OCI-LY1 (cell line): Measurements from ENCODE around the gene ARIH2.
"Not testable (repeated sequence)": the region's sequence is repeated elsewhere in the genome, so short reads cannot be mapped to it uniquely, and the experiment has no call there.

ENCODE experiments used
- H2AFZ ChIP-seq: fragments of 200-600 bp; sonication (generic), shearing (Covaris generic); 2 replicates; pipeline ENCODE4 v1.6.0; 2014; ENCODE audit warnings: antibody characterized with exemption, mild to moderate bottlenecking, low read length
- H3F3A ChIP-seq: fragments of 200-600 bp; sonication (generic), shearing (Covaris generic); 2 replicates; pipeline ENCODE4 v1.6.0; 2014; ENCODE audit warnings: mild to moderate bottlenecking, antibody characterized with exemption, low read length, moderate library complexity; ENCODE audit not compliant: insufficient read depth
- H3K27ac ChIP-seq: fragments of 200-600 bp; sonication (generic); 2 replicates; pipeline ENCODE4 v1.5.1; 2014; ENCODE audit warnings: low read length, mixed run types, mild to moderate bottlenecking, low read depth; ENCODE audit not compliant: poor library complexity, severe bottlenecking
- H3K27me3 ChIP-seq: fragments of 200-600 bp; sonication (generic); 2 replicates; pipeline ENCODE4 v1.6.0; 2014; ENCODE audit warnings: antibody characterized with exemption, mild to moderate bottlenecking, low read length, moderate library complexity; ENCODE audit not compliant: insufficient read depth
- H3K36me3 ChIP-seq: fragments of 200-600 bp; sonication (generic); 2 replicates; pipeline ENCODE4 v1.6.1; 2014; ENCODE audit warnings: mild to moderate bottlenecking, antibody characterized with exemption, low read length, moderate library complexity, mixed read lengths; ENCODE audit not compliant: insufficient read depth
- H3K4me1 ChIP-seq: fragments of 200-600 bp; sonication (generic); 2 replicates; pipeline ENCODE4 v1.5.1; 2014; ENCODE audit warnings: mild to moderate bottlenecking, low read length, moderate library complexity; ENCODE audit not compliant: insufficient read depth, severe bottlenecking
- H3K4me2 ChIP-seq: fragments of 200-600 bp; sonication (generic), shearing (Covaris generic); 2 replicates; pipeline ENCODE4 v1.6.1; 2014; ENCODE audit warnings: low read length
- H3K4me3 ChIP-seq: fragments of 200-600 bp; sonication (generic); 2 replicates; pipeline ENCODE4 v1.5.1; 2014; ENCODE audit warnings: low read length, low read depth, mild to moderate bottlenecking, mixed read lengths; ENCODE audit not compliant: poor library complexity, severe bottlenecking
- H3K79me2 ChIP-seq: fragments of 200-600 bp; shearing (Covaris generic); 2 replicates; pipeline ENCODE4 v1.6.1; 2016; ENCODE audit warnings: mixed run types, low read length, mixed read lengths; ENCODE audit not compliant: insufficient read depth
- H3K9ac ChIP-seq: fragments of 200-600 bp; sonication (generic), shearing (Covaris generic); 2 replicates; pipeline ENCODE4 v1.6.1; 2014; ENCODE audit warnings: mild to moderate bottlenecking, low read length, mixed read lengths
- H3K9me2 ChIP-seq: fragments of 200-600 bp; sonication (generic), shearing (Covaris generic); 2 replicates; pipeline ENCODE4 v1.6.1; 2014; ENCODE audit warnings: low read depth, mild to moderate bottlenecking, low read length, mixed read lengths
- H3K9me3 ChIP-seq: fragments of 200-600 bp; shearing (Covaris generic); 2 replicates; pipeline ENCODE4 v1.6.1; 2014; ENCODE audit warnings: low read length, mixed read lengths
- H4K20me1 ChIP-seq: fragments of 200-600 bp; sonication (generic), shearing (Covaris generic); 2 replicates; pipeline ENCODE4 v1.6.0; 2016; ENCODE audit warnings: mild to moderate bottlenecking, low read length; ENCODE audit not compliant: insufficient read depth
- CTCF ChIP-seq: fragments of 200-600 bp; sonication (generic), shearing (Covaris generic); IDR thresholded peaks from 2 replicates; pipeline ENCODE4 v1.5.1; 2017; ENCODE audit warnings: mild to moderate bottlenecking, antibody characterized with exemption, low read length, moderate library complexity, mixed read lengths
- EZH2 ChIP-seq: fragments of 200-600 bp; sonication (generic), shearing (Covaris generic); IDR thresholded peaks from 2 replicates; pipeline ENCODE4 v1.8.0; 2017; ENCODE audit warnings: borderline replicate concordance, mixed run types, mild to moderate bottlenecking, antibody characterized with exemption, low read length, moderate library complexity, mixed read lengths

The ARIH2 gene

GRCh38 chr3:48899273-48899672, 19.4 kb upstream of the ARIH2 start:
- H2AFZ ChIP-seq = peak overlapping the region; percentile 23; the same call in 1 of the 2 replicates
- H3K36me3 ChIP-seq = no peaks in the 10 kb centered on the region
- no peaks in the 10 kb centered on the region for H3K9me3 ChIP-seq
- H4K20me1 ChIP-seq = no peaks in the 10 kb centered on the region
- peak overlapping the region; percentile 19 for H3K4me2 ChIP-seq
- peaks cover 36% of the 10 kb centered on the region for H3K4me1 ChIP-seq
- peak overlapping the region; percentile 29; the same call in 1 of the 2 replicates for H3K9ac ChIP-seq
- H3F3A ChIP-seq = peaks cover 6% of the 10 kb centered on the region
- H3K27ac ChIP-seq = peak overlapping the region; percentile 88
- H3K79me2 ChIP-seq = no peaks in the 10 kb centered on the region
- H3K27me3 ChIP-seq = no peaks in the 10 kb centered on the region
- H3K4me3 ChIP-seq = peak overlapping the region; percentile 79
- no peaks in the 10 kb centered on the region for H3K9me2 ChIP-seq
- TF ChIP-seq CTCF (no peak), EZH2 (no peak)

DNA sequence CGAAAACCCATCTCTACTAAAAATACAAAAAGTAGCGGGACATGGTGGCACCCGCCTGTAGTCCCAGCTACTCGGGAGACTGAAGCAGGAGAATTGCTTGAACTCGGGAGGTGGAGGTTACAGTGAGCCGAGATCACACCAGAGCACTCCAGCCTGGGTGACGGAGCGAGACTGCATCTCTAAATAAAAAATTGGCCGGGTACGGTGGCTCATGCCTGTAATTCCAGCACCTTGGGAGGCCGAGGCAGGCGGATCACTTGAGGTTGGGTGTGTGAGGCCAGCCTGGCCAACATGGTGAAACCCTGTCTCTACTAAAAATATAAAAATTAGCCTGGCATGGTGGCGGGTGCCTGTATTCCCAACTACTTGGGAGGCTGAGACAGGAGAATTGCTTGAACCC, 11.6 kb upstream of the ARIH2 start:
- peaks cover 14% of the 10 kb centered on the region for H3K4me1 ChIP-seq
- H3K4me2 ChIP-seq, H3K36me3 ChIP-seq, H3K9me2 ChIP-seq, H3K27ac ChIP-seq, H4K20me1 ChIP-seq, H2AFZ ChIP-seq, H3F3A ChIP-seq, H3K4me3 ChIP-seq, H3K9ac ChIP-seq, H3K79me2 ChIP-seq, H3K27me3 ChIP-seq, H3K9me3 ChIP-seq: not testable (repeated sequence)

DNA sequence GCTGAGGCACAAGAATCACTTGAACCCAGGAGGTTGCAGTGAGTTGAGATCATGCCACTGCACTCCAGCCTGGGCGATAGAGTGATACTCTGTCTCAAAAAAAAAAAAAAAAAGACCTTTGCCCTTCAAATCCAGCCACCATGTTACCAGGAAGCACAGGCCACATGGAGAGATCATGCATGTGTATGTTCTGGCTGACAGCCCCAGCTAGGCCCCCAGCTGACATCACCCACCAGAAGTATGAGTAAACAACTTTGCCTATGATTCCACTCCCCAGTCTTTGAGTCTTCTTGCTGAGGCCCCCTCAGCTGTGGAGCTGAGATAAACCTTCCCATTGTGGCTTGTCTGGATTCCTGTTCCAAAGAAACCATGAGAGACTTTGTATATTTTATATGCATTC, 3.3 kb upstream of the ARIH2 start:
- Histone ChIP-seq H3K27ac (no peak overlapping the region), H3K79me2 (peaks cover 11% of the 10 kb centered on the region), H3K9ac (no peak overlapping the region), H3K4me1 (peaks cover 7% of the 10 kb centered on the region), H4K20me1 (no peaks in the 10 kb centered on the region), H3K4me2 (no peak overlapping the region), H3K4me3 (no peak overlapping the region), H3F3A (no peaks in the 10 kb centered on the region), H3K36me3 (no peaks in the 10 kb centered on the region), H3K9me3 (no peaks in the 10 kb centered on the region), H3K27me3 (no peaks in the 10 kb centered on the region), H2AFZ (no peak overlapping the region), H3K9me2 (no peaks in the 10 kb centered on the region)
- TF ChIP-seq EZH2 (no peak), CTCF (no peak)

DNA sequence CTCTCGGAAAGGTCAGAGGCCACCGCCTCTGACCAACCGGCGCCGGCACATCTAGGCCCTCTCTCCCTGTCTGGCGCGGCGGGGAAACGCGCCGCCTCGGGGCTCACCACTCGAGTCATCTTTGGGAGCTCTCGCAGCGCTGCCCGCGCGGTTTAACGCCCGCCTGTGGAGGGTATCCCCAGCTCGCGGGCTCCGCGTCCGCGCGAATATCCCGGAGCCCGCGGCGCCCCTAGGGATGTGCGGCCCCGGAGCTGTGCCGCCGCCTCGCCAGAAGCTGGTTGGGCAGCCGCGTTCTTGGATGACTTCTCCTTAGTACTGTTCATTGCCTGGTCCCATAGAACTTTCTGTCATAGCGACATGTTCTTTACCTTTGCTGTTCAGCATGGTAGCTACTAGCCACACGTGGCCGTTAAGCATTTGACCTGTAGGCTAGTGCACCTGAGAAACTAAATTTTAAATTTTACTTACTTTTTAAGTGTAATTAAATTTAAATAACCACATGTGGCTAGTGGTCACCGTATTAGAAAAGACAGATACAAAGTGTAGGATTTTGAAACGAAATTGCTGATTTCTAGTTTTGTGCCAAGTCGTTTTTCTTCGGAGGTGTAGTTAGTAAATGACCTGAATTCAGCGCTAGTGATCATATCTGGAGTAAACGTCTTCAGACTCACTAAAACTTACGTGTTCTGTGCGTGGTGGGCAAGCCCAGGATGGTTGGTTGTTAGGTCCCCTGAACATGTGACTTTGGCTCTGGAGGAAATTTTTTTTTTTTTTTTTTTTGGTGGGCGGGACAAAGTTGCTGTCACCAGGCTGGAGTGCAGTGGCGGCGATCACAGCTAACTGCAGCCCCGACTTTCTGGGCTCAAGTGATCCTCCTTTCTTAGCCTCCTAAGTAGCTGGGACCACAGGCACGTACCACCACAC, 835 bp downstream of the ARIH2 start:
- H3K4me1 ChIP-seq = peaks cover 16% of the 10 kb centered on the region
- H2AFZ ChIP-seq = no peak overlapping the region
- peak overlapping the region; percentile 86 for H3K4me3 ChIP-seq
- H3K9me2 ChIP-seq = no peaks in the 10 kb centered on the region
- H4K20me1 ChIP-seq = no peaks in the 10 kb centered on the region
- no peak for TF ChIP-seq CTCF
- TF ChIP-seq EZH2 = no peak
- H3K27ac ChIP-seq = peak overlapping the region; percentile 94
- H3K9ac ChIP-seq = peak overlapping the region; percentile 76
- H3K36me3 ChIP-seq = peaks cover 28% of the 10 kb centered on the region
- H3K4me2 ChIP-seq = peak overlapping the region; percentile 84
- no peaks in the 10 kb centered on the region for H3K9me3 ChIP-seq
- H3K27me3 ChIP-seq = no peaks in the 10 kb centered on the region
- H3K79me2 ChIP-seq = peaks cover 39% of the 10 kb centered on the region
- no peaks in the 10 kb centered on the region for H3F3A ChIP-seq
